K562 (cell line): ENCODE results near the gene TRAIP. TPM values are rescaled to one million over a fixed set of nuclear protein-coding genes. Genes with fewer than 3 reads are reported as not detected.

ENCODE experiments used
- CCNT2 ChIP-seq: IDR thresholded peaks from 2 replicates; pipeline ENCODE4 v1.6.1; 2011; ENCODE audit warnings: borderline replicate concordance, low read depth, mild to moderate bottlenecking, moderate library complexity, mixed read lengths, low read length; ENCODE audit not compliant: insufficient read length; ENCODE audit errors: extremely low read depth
- CHD4 ChIP-seq: fragments of 200-600 bp; sonication (generic); IDR thresholded peaks from 3 replicates; pipeline ENCODE4 v1.6.1; 2012; ENCODE audit warnings: low read depth, mild to moderate bottlenecking, mixed read lengths, low read length, inconsistent platforms; ENCODE audit not compliant: insufficient read depth, insufficient replicate concordance, poor library complexity, severe bottlenecking
- CREB3 ChIP-seq: fragments of 450-650 bp; conservative IDR thresholded peaks from 2 replicates; pipeline ENCODE4 v1.6.1; 2016; ENCODE audit warnings: missing genetic modification characterization, low read depth, mild to moderate bottlenecking, missing compliant biosample characterization, moderate library complexity
- CUX1 ChIP-seq: fragments of 200-800 bp; sonication (Bioruptor generic); IDR thresholded peaks from 2 replicates; pipeline ENCODE4 v1.6.1; 2016; ENCODE audit warnings: missing genetic modification characterization, missing compliant biosample characterization
- DDX20 ChIP-seq: fragments of 450-650 bp; IDR thresholded peaks from 2 replicates; pipeline ENCODE4 v1.6.1; 2016; ENCODE audit warnings: missing genetic modification characterization, low read depth, mild to moderate bottlenecking, missing compliant biosample characterization, moderate library complexity
- GTF2A2 ChIP-seq: IDR thresholded peaks from 2 replicates; pipeline ENCODE4 v1.6.1; 2016; ENCODE audit warnings: mild to moderate bottlenecking, missing genetic modification characterization, missing compliant biosample characterization
- HNRNPUL1 ChIP-seq: fragments of 200-400 bp; formaldehyde crosslinking; IDR thresholded peaks from 2 replicates; pipeline ENCODE4 v1.6.1; 2017; ENCODE audit warnings: low read length
- LARP7 ChIP-seq: fragments of 450-650 bp; IDR thresholded peaks from 2 replicates; pipeline ENCODE4 v1.6.1; 2016
- NRF1 ChIP-seq, 2 experiments: fragments of 450-650 bp; IDR thresholded peaks in 1 of 2; conservative IDR thresholded peaks in 1 of 2; 2 replicates each; pipeline ENCODE4 v1.6.1; 2014; ENCODE audit warnings: mild to moderate bottlenecking in 2 of 2
- SP2 ChIP-seq: IDR thresholded peaks from 2 replicates; pipeline ENCODE4 v1.6.1; 2011; ENCODE audit warnings: mild to moderate bottlenecking, low read depth, low read length, moderate library complexity; ENCODE audit not compliant: poor library complexity, severe bottlenecking; ENCODE audit errors: extremely low read depth
- ZFP36 ChIP-seq: fragments of 150-350 bp; IDR thresholded peaks from 2 replicates; pipeline ENCODE4 v1.6.1; 2018; ENCODE audit warnings: low read length, low read depth; ENCODE audit not compliant: partially characterized antibody
- ZHX1 ChIP-seq: fragments of 150-350 bp; conservative IDR thresholded peaks from 2 replicates; pipeline ENCODE4 v1.6.1; 2014; ENCODE audit warnings: low read length
- ZNF280B ChIP-seq: fragments of 250-450 bp; sonication (Bioruptor Pico); IDR thresholded peaks from 2 replicates; pipeline ENCODE4 v1.5.1; 2021; ENCODE audit warnings: mild to moderate bottlenecking
- ZNF511 ChIP-seq: sonication (generic); formaldehyde crosslinking; IDR thresholded peaks from 2 replicates; pipeline ENCODE4 v1.8.0; 2022; ENCODE audit warnings: mild to moderate bottlenecking, missing genetic modification reagents
- polyA plus RNA-seq, 8 experiments: library from polyadenylated mRNA; depleted of rRNA in 4 of 8; stranded (reverse) in 5 of 8; unstranded in 3 of 8; fragments of >200 nt; fragmentation: Nextera tagmentation in 2 of 8; fragmentation: Illumina TruSeq in 1 of 8; extraction: Ambion mirVana in 2 of 8; extraction: Trizol in 1 of 8; gene quantifications; 2 replicates each; pipeline versions ENCODE4 v1.2.1 to v1.2.3, GENCODE V29; 2011 to 2014; ENCODE audit warnings: inconsistent platforms in 1 of 8, missing spikeins in 1 of 8
- total RNA-seq, 7 experiments: library from RNA; depleted of rRNA in 6 of 7; stranded (reverse); fragments of >200 nt in 6 of 7; fragmentation: Illumina TruSeq in 2 of 7; extraction: Trizol in 2 of 7; gene quantifications; 2 replicates each; pipeline versions ENCODE4 v1.2.1 to v1.2.3, GENCODE V29; 2011 to 2021; ENCODE audit warnings: low replicate concordance in 1 of 7

Gene TRAIP
- total and polyA plus RNA-seq, 9 of the 15 experiments (the other 6 are each of a cell fraction or from before 2014, with no cell fraction given) = 14.3 to 38.6 (median 21.2) TPM

GRCh38 chr3:49786357-49787181 lies 69.8 kb downstream of the TRAIP start, which contains the start of gene IP6K1 (continued):
- TF ChIP-seq CUX1 (CRISPR knock-in tag) = no peak
- no peak for TF ChIP-seq DDX20 (tag)
- TF ChIP-seq GTF2A2 = no peak
- TF ChIP-seq NRF1 (conservative IDR thresholded peaks at IDR 0.05 in 1 of 2, IDR thresholded peaks at IDR 0.05 in 1 of 2) = peak; percentile 97 to 98
- no peak for TF ChIP-seq ZFP36
- TF ChIP-seq CHD4 = no peak
- TF ChIP-seq ZNF280B (CRISPR knock-in tag) = no peak
- TF ChIP-seq SP2 = peak; percentile 83
- TF ChIP-seq HNRNPUL1 = no peak
- TF ChIP-seq CREB3 (tag) = peak; percentile 44; the same call in 1 of the 2 replicates
- no peak; the same call in 1 of the 2 replicates for TF ChIP-seq ZNF511
- no peak for TF ChIP-seq LARP7
- TF ChIP-seq ZHX1 = no peak
- TF ChIP-seq CCNT2 = peak; percentile 39
